Gastrocnemius medialis (tissue), 4 donors: ENCODE measurements around the gene GALNT18.

Source experiments
- CTCF ChIP-seq, 5 experiments: fragments of 450-650 bp in 3 of 5; fragments of 200-600 bp in 2 of 5; sonication (generic) in 2 of 5; IDR thresholded peaks in 4 of 5; conservative IDR thresholded peaks in 1 of 5; 1 replicate in 4 of 5; 2 replicates in 1 of 5; pipeline ENCODE4 v1.5.1; 2016 to 2019; ENCODE audit warnings: antibody characterized with exemption in 5 of 5, mild to moderate bottlenecking in 3 of 5, moderate library complexity in 3 of 5
- POLR2A ChIP-seq, 2 donors: fragments of 450-650 bp; IDR thresholded peaks; one replicate each; pipeline ENCODE4 v1.6.1; 2017; ENCODE audit warnings: antibody characterized with exemption in 2 of 2, mild to moderate bottlenecking in 2 of 2, moderate library complexity in 2 of 2

GRCh38 chr11:11270236-11270775 is 351.5 kb downstream of the GALNT18 start:
- no peak for TF ChIP-seq POLR2A (IDR thresholded peaks at IDR 0.05)
- TF ChIP-seq CTCF (IDR thresholded peaks at IDR 0.05 in 4 of 5, conservative IDR thresholded peaks at IDR 0.05 in 1 of 5): no peak
